HEK293 (cell line): Measurements from ENCODE around the gene SKOR1.

Source experiments
- HOXA7 ChIP-seq: sonication (generic); formaldehyde crosslinking; IDR thresholded peaks from 2 replicates; pipeline ENCODE4 v1.8.1; 2022; ENCODE audit warnings: missing genetic modification reagents, borderline replicate concordance
- IKZF3 ChIP-seq: fragments of 450-650 bp; IDR thresholded peaks from 2 replicates; pipeline ENCODE4 v1.5.0; 2018; ENCODE audit warnings: missing biosample characterization, mild to moderate bottlenecking, missing genetic modification characterization, moderate library complexity
- KLF10 ChIP-seq: fragments of 450-650 bp; IDR thresholded peaks from 2 replicates; pipeline ENCODE4 v1.5.1; 2018; ENCODE audit warnings: missing biosample characterization, mild to moderate bottlenecking, missing genetic modification characterization
- SP2 ChIP-seq: fragments of 450-650 bp; formaldehyde crosslinking; IDR thresholded peaks from 2 replicates; pipeline ENCODE4 v1.5.1; 2016; ENCODE audit warnings: missing biosample characterization, missing genetic modification characterization
- SP7 ChIP-seq: fragments of 450-650 bp; formaldehyde crosslinking; IDR thresholded peaks from 2 replicates; pipeline ENCODE4 v1.5.1; 2016; ENCODE audit warnings: missing biosample characterization, missing genetic modification characterization
- TRIM28 ChIP-seq: IDR thresholded peaks from 2 replicates; pipeline ENCODE4 v1.6.1; 2011; ENCODE audit warnings: low read length, control low read depth, borderline replicate concordance
- ZBTB17 ChIP-seq: fragments of 450-650 bp; formaldehyde crosslinking; IDR thresholded peaks from 2 replicates; pipeline ENCODE4 v1.5.1; 2016; ENCODE audit warnings: missing biosample characterization, missing genetic modification characterization
- ZEB2 ChIP-seq: fragments of 450-650 bp; formaldehyde crosslinking; IDR thresholded peaks from 2 replicates; pipeline ENCODE4 v1.5.1; 2016; ENCODE audit warnings: missing biosample characterization, missing genetic modification characterization
- ZFP69B ChIP-seq: fragments of 450-650 bp; formaldehyde crosslinking; IDR thresholded peaks from 2 replicates; pipeline ENCODE4 v1.5.1; 2016; ENCODE audit warnings: missing biosample characterization, missing genetic modification characterization
- ZNF223 ChIP-seq: fragments of 450-650 bp; formaldehyde crosslinking; IDR thresholded peaks from 2 replicates; pipeline ENCODE4 v1.5.1; 2016; ENCODE audit warnings: missing biosample characterization, missing genetic modification characterization
- ZNF239 ChIP-seq: fragments of 450-650 bp; formaldehyde crosslinking; IDR thresholded peaks from 2 replicates; pipeline ENCODE4 v1.5.1; 2016; ENCODE audit warnings: missing biosample characterization, missing genetic modification characterization
- ZNF24 ChIP-seq: fragments of 450-650 bp; formaldehyde crosslinking; IDR thresholded peaks from 2 replicates; pipeline ENCODE4 v1.5.1; 2016; ENCODE audit warnings: missing biosample characterization, missing genetic modification characterization
- ZNF274 ChIP-seq, 2 experiments: fragments of 200-500 bp in 1 of 2; fragments of 450-650 bp in 1 of 2; sonication (Bioruptor generic) in 1 of 2; formaldehyde crosslinking in 1 of 2; IDR thresholded peaks; 2 replicates each; pipeline versions ENCODE4 v1.5.1 to v1.6.1; 2014 to 2016; ENCODE audit warnings: borderline replicate concordance in 1 of 2, inconsistent platforms in 1 of 2, low read length in 1 of 2, missing biosample characterization in 1 of 2, missing genetic modification characterization in 1 of 2
- ZNF324 ChIP-seq: fragments of 450-650 bp; formaldehyde crosslinking; IDR thresholded peaks from 2 replicates; pipeline ENCODE4 v1.5.1; 2016; ENCODE audit warnings: missing biosample characterization, missing genetic modification characterization
- ZNF335 ChIP-seq: fragments of 450-650 bp; formaldehyde crosslinking; conservative IDR thresholded peaks from 2 replicates; pipeline ENCODE4 v1.5.1; 2016; ENCODE audit warnings: missing biosample characterization, missing genetic modification characterization
- ZNF341 ChIP-seq: fragments of 450-650 bp; formaldehyde crosslinking; IDR thresholded peaks from 2 replicates; pipeline ENCODE4; 2016; ENCODE audit warnings: low read depth, missing biosample characterization, missing genetic modification characterization
- ZNF366 ChIP-seq: fragments of 450-650 bp; formaldehyde crosslinking; conservative IDR thresholded peaks from 2 replicates; pipeline ENCODE4 v1.5.1; 2016; ENCODE audit warnings: missing biosample characterization, missing genetic modification characterization
- ZNF391 ChIP-seq: fragments of 450-650 bp; formaldehyde crosslinking; IDR thresholded peaks from 2 replicates; pipeline ENCODE4 v1.5.1; 2016; ENCODE audit warnings: low read depth, missing biosample characterization, missing genetic modification characterization, borderline replicate concordance
- ZNF561 ChIP-seq: fragments of 450-650 bp; IDR thresholded peaks from 2 replicates; pipeline ENCODE4 v1.5.1; 2018; ENCODE audit warnings: missing biosample characterization, missing genetic modification characterization, borderline replicate concordance
- ZNF768 ChIP-seq: fragments of 450-650 bp; formaldehyde crosslinking; IDR thresholded peaks from 2 replicates; pipeline ENCODE4 v1.5.1; 2018; ENCODE audit warnings: missing biosample characterization, mild to moderate bottlenecking, missing genetic modification characterization
- ZNF776 ChIP-seq: fragments of 450-650 bp; formaldehyde crosslinking; IDR thresholded peaks from 2 replicates; pipeline ENCODE4 v1.5.0; 2017; ENCODE audit warnings: missing biosample characterization, missing genetic modification characterization, borderline replicate concordance
- ZNF777 ChIP-seq: fragments of 450-650 bp; formaldehyde crosslinking; IDR thresholded peaks from 2 replicates; pipeline ENCODE4 v1.5.1; 2017; ENCODE audit warnings: missing biosample characterization, missing genetic modification characterization, borderline replicate concordance
- ZNF837 ChIP-seq: fragments of 450-650 bp; formaldehyde crosslinking; IDR thresholded peaks from 2 replicates; pipeline ENCODE4 v1.5.1; 2016; ENCODE audit warnings: missing biosample characterization, missing genetic modification characterization
- ZNF843 ChIP-seq: fragments of 450-650 bp; formaldehyde crosslinking; IDR thresholded peaks from 2 replicates; pipeline ENCODE4 v1.5.1; 2016; ENCODE audit warnings: missing biosample characterization, missing genetic modification characterization
- ZXDB ChIP-seq: fragments of 450-650 bp; formaldehyde crosslinking; IDR thresholded peaks from 2 replicates; pipeline ENCODE4 v1.5.1; 2016; ENCODE audit warnings: missing biosample characterization, missing genetic modification characterization
- TF ChIP-seq, protein P1 (sequence below): fragments of 450-650 bp; formaldehyde crosslinking; IDR thresholded peaks from 2 replicates; pipeline ENCODE4 v1.5.1; 2017; ENCODE audit warnings: missing biosample characterization, missing genetic modification characterization
- TF ChIP-seq, protein P2 (sequence below): fragments of 450-650 bp; formaldehyde crosslinking; IDR thresholded peaks from 2 replicates; pipeline ENCODE4 v1.5.1; 2016; ENCODE audit warnings: missing biosample characterization, missing genetic modification characterization
- TF ChIP-seq, protein P3 (sequence below): fragments of 450-650 bp; formaldehyde crosslinking; IDR thresholded peaks from 2 replicates; pipeline ENCODE4 v1.5.1; 2017; ENCODE audit warnings: missing biosample characterization, missing genetic modification characterization
- TF ChIP-seq, protein P4 (sequence below): fragments of 450-650 bp; formaldehyde crosslinking; IDR thresholded peaks from 2 replicates; pipeline ENCODE4 v1.5.1; 2016; ENCODE audit warnings: missing biosample characterization, missing genetic modification characterization
- TF ChIP-seq, protein P5 (sequence below): fragments of 450-650 bp; formaldehyde crosslinking; IDR thresholded peaks from 2 replicates; pipeline ENCODE4 v1.5.1; 2016; ENCODE audit warnings: missing biosample characterization, missing genetic modification characterization
- TF ChIP-seq, protein P6 (sequence below): fragments of 450-650 bp; formaldehyde crosslinking; IDR thresholded peaks from 2 replicates; pipeline ENCODE4 v1.5.1; 2016; ENCODE audit warnings: missing biosample characterization, missing genetic modification characterization

The SKOR1 gene

DNA sequence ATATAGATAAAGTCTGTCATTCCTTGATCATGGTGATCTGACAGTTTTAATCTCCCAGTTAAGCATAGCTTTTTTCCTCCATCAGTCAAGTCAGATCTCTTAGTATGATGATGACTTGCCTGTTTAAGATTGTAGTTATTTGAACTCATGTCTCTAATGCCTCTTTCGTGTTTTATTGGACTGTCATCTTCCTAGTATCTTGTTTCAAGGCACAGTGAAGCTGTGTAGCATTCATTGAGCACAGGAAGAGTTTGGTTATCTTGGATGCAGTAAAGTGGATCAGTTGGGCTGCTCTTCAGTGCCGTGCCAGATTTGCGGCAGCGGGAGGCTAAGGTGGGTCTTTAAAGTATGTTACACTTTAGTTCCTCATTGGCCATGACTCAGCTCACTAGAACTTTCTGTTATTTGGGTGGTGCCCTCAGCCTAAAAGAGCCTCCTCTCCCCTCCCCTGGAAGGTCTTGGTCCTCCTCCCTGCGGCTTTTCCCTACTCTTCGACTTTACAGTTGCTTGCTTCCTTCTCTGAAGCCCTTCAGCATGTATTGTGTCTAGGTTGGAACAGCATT, 45.7 kb upstream of the SKOR1 start (continued):
- TF ChIP-seq, protein P1, sequence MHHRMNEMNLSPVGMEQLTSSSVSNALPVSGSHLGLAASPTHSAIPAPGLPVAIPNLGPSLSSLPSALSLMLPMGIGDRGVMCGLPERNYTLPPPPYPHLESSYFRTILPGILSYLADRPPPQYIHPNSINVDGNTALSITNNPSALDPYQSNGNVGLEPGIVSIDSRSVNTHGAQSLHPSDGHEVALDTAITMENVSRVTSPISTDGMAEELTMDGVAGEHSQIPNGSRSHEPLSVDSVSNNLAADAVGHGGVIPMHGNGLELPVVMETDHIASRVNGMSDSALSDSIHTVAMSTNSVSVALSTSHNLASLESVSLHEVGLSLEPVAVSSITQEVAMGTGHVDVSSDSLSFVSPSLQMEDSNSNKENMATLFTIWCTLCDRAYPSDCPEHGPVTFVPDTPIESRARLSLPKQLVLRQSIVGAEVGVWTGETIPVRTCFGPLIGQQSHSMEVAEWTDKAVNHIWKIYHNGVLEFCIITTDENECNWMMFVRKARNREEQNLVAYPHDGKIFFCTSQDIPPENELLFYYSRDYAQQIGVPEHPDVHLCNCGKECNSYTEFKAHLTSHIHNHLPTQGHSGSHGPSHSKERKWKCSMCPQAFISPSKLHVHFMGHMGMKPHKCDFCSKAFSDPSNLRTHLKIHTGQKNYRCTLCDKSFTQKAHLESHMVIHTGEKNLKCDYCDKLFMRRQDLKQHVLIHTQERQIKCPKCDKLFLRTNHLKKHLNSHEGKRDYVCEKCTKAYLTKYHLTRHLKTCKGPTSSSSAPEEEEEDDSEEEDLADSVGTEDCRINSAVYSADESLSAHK (tag by site-specific recombination) = peak; percentile 46; the same call in 1 of the 2 replicates
- TF ChIP-seq, protein P2, sequence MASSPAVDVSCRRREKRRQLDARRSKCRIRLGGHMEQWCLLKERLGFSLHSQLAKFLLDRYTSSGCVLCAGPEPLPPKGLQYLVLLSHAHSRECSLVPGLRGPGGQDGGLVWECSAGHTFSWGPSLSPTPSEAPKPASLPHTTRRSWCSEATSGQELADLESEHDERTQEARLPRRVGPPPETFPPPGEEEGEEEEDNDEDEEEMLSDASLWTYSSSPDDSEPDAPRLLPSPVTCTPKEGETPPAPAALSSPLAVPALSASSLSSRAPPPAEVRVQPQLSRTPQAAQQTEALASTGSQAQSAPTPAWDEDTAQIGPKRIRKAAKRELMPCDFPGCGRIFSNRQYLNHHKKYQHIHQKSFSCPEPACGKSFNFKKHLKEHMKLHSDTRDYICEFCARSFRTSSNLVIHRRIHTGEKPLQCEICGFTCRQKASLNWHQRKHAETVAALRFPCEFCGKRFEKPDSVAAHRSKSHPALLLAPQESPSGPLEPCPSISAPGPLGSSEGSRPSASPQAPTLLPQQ (tag by site-specific recombination) = peak; percentile 92
- TF ChIP-seq ZXDB (tag by site-specific recombination) = peak; percentile 85
- peak; percentile 76; the same call in 1 of the 2 replicates for TF ChIP-seq TRIM28
- no peak for TF ChIP-seq ZNF777
- peak; percentile 41; the same call in 1 of the 2 replicates for TF ChIP-seq IKZF3 (tag by site-specific recombination)
- peak; percentile 93 for TF ChIP-seq SP7 (tag by site-specific recombination)
- TF ChIP-seq ZNF239 (tag by site-specific recombination) = peak; percentile 97
- TF ChIP-seq, protein P3, sequence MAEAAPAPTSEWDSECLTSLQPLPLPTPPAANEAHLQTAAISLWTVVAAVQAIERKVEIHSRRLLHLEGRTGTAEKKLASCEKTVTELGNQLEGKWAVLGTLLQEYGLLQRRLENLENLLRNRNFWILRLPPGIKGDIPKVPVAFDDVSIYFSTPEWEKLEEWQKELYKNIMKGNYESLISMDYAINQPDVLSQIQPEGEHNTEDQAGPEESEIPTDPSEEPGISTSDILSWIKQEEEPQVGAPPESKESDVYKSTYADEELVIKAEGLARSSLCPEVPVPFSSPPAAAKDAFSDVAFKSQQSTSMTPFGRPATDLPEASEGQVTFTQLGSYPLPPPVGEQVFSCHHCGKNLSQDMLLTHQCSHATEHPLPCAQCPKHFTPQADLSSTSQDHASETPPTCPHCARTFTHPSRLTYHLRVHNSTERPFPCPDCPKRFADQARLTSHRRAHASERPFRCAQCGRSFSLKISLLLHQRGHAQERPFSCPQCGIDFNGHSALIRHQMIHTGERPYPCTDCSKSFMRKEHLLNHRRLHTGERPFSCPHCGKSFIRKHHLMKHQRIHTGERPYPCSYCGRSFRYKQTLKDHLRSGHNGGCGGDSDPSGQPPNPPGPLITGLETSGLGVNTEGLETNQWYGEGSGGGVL (tag by site-specific recombination) = peak; percentile 34; the same call in 1 of the 2 replicates
- TF ChIP-seq ZNF324 = peak; percentile 54; the same call in 1 of the 2 replicates
- TF ChIP-seq, protein P4, sequence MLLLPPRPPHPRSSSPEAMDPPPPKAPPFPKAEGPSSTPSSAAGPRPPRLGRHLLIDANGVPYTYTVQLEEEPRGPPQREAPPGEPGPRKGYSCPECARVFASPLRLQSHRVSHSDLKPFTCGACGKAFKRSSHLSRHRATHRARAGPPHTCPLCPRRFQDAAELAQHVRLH (tag by site-specific recombination) = peak; percentile 81
- TF ChIP-seq ZBTB17 (tag by site-specific recombination) = peak; percentile 94
- TF ChIP-seq ZNF837 = 0 out of 2 replicates have a peak, but pooled peaks have one; percentile 50
- peak; percentile 88 for TF ChIP-seq ZNF335 (tag by site-specific recombination)
- TF ChIP-seq ZNF561 = 0 out of 2 replicates have a peak, but pooled peaks have one; percentile 64
- no peak for TF ChIP-seq ZNF223 (tag by site-specific recombination)
- peak; percentile 69; the same call in 1 of the 2 replicates for TF ChIP-seq ZNF391 (tag by site-specific recombination)
- TF ChIP-seq, protein P5, sequence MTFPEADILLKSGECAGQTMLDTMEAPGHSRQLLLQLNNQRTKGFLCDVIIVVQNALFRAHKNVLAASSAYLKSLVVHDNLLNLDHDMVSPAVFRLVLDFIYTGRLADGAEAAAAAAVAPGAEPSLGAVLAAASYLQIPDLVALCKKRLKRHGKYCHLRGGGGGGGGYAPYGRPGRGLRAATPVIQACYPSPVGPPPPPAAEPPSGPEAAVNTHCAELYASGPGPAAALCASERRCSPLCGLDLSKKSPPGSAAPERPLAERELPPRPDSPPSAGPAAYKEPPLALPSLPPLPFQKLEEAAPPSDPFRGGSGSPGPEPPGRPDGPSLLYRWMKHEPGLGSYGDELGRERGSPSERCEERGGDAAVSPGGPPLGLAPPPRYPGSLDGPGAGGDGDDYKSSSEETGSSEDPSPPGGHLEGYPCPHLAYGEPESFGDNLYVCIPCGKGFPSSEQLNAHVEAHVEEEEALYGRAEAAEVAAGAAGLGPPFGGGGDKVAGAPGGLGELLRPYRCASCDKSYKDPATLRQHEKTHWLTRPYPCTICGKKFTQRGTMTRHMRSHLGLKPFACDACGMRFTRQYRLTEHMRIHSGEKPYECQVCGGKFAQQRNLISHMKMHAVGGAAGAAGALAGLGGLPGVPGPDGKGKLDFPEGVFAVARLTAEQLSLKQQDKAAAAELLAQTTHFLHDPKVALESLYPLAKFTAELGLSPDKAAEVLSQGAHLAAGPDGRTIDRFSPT (tag by site-specific recombination) = peak; percentile 64; the same call in 1 of the 2 replicates
- TF ChIP-seq ZNF843 (tag by site-specific recombination) = peak; percentile 92
- no peak for TF ChIP-seq HOXA7 (CRISPR knock-in tag)
- peak; percentile 90 for TF ChIP-seq ZNF341 (tag by site-specific recombination)
- TF ChIP-seq ZEB2 (tag by site-specific recombination) = peak; percentile 92
- no peak for TF ChIP-seq ZNF776 (tag by site-specific recombination)
- TF ChIP-seq SP2 = no peak; the same call in 1 of the 2 replicates
- peak; percentile 60 for TF ChIP-seq ZNF366 (tag by site-specific recombination)
- TF ChIP-seq, protein P6, sequence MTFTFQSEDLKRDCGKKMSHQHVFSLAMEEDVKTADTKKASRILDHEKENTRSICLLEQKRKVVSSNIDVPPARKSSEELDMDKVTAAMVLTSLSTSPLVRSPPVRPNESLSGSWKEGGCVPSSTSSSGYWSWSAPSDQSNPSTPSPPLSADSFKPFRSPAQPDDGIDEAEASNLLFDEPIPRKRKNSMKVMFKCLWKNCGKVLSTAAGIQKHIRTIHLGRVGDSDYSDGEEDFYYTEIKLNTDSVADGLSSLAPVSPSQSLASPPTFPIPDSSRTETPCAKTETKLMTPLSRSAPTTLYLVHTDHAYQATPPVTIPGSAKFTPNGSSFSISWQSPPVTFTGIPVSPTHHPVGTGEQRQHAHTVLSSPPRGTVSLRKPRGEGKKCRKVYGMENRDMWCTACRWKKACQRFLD = no peak
- TF ChIP-seq ZNF24 (tag by site-specific recombination) = peak; percentile 58; the same call in 1 of the 2 replicates
- no peak for TF ChIP-seq ZNF274 (IDR thresholded peaks at IDR 0.05; ENCODE audit: low read length)
- no peak for TF ChIP-seq ZNF274 (tag by site-specific recombination; IDR thresholded peaks at IDR 0.05; ENCODE audit: borderline replicate concordance)
- TF ChIP-seq KLF10 (tag by site-specific recombination) = 0 out of 2 replicates have a peak, but pooled peaks have one; percentile 8
- TF ChIP-seq ZFP69B (tag by site-specific recombination) = peak; percentile 73; the same call in 1 of the 2 replicates
- TF ChIP-seq ZNF768 (tag by site-specific recombination) = 0 out of 2 replicates have a peak, but pooled peaks have one; percentile 59
